Endothelial cell of umbilical vein (primary cell): ENCODE measurements around the gene DAB2IP. TPM values are rescaled to one million over a fixed set of nuclear protein-coding genes. Genes with fewer than 3 reads are reported as not detected.

Experiments
- BruUV-seq: library from RNA; stranded (reverse); fragments of 400-500 nt; replicated peaks from 2 replicates; lab custom pipeline; 2021; lab: Mats Ljungman, UMichigan
- CTCF ChIA-PET: fragments of 300-600, 350-600 bp; sonication (Branson Sonifier 250); formaldehyde crosslinking; loops from one replicate; lab custom pipeline; 2021; ENCODE audit warnings: antibody characterized with exemption, inconsistent platforms; lab: Charles Lee
- POLR2A ChIA-PET: fragments of 300-600, 350-600 bp; sonication (Branson Sonifier 250); formaldehyde crosslinking; loops from one replicate; lab custom pipeline; 2021; ENCODE audit warnings: antibody characterized with exemption, inconsistent platforms; lab: Charles Lee
- DNase-seq: peaks from one replicate; pipeline ENCODE4 v3.0.0-alpha.2; 2011; ENCODE audit warnings: low read depth, low spot score
- FAIRE-seq: peaks from 2 replicates; lab custom pipeline; 2011; peaks lifted over from hg19 to GRCh38; lab: Jason Lieb, UNC
- H2AFZ ChIP-seq: 2 replicates; pipeline ENCODE4 v1.6.0; 2012; ENCODE audit warnings: low read depth, low read length, control low read depth, inconsistent platforms
- H3K27ac ChIP-seq: 2 replicates; pipeline ENCODE4 v1.5.1; 2011; ENCODE audit warnings: low read depth, mild to moderate bottlenecking, control low read depth, low read length, moderate library complexity; ENCODE audit not compliant: insufficient read depth
- H3K27me3 ChIP-seq, 2 experiments: 2 replicates each; pipeline versions ENCODE4 v1.6.0 to v1.6.1; 2011; ENCODE audit warnings: low read length in 2 of 2, mixed read lengths in 1 of 2; ENCODE audit not compliant: control insufficient read depth in 2 of 2, insufficient read depth in 2 of 2
- H3K36me3 ChIP-seq, 2 experiments: 2 replicates in 1 of 2; 3 replicates in 1 of 2; pipeline ENCODE4 v1.5.1; 2011; ENCODE audit warnings: low read length in 2 of 2, mild to moderate bottlenecking in 1 of 2, moderate library complexity in 1 of 2; ENCODE audit not compliant: control insufficient read depth in 2 of 2, insufficient read depth in 2 of 2; ENCODE audit errors: extremely low read depth in 1 of 2
- H3K4me1 ChIP-seq: 3 replicates; pipeline ENCODE4 v1.5.1; 2011; ENCODE audit warnings: mild to moderate bottlenecking, low read length; ENCODE audit not compliant: control insufficient read depth, insufficient read depth; ENCODE audit errors: extremely low read depth
- H3K4me2 ChIP-seq: 2 replicates; pipeline ENCODE4 v1.6.1; 2011; ENCODE audit warnings: low read length, control low read depth, mixed read lengths; ENCODE audit not compliant: insufficient read depth
- H3K4me3 ChIP-seq, 3 experiments: fragments of 200-600 bp in 1 of 3; sonication (generic), shearing (Covaris generic) in 1 of 3; replicated peaks in 1 of 3; 2 replicates each; pipeline ENCODE4 v1.5.1; 2011 to 2016; ENCODE audit warnings: control low read depth in 3 of 3, low read length in 3 of 3, mild to moderate bottlenecking in 2 of 3, inconsistent platforms in 1 of 3, low read depth in 1 of 3, moderate library complexity in 1 of 3; ENCODE audit not compliant: insufficient read depth in 1 of 3
- H3K79me2 ChIP-seq: 2 replicates; pipeline ENCODE4 v1.6.0; 2012; ENCODE audit warnings: low read length, inconsistent platforms; ENCODE audit not compliant: control insufficient read depth, insufficient read depth
- H3K9ac ChIP-seq: replicated peaks from 2 replicates; pipeline ENCODE3; 2011; ENCODE audit warnings: low read length, control low read depth; ENCODE audit not compliant: insufficient read depth; ENCODE audit errors: extremely low read depth
- H3K9me1 ChIP-seq: replicated peaks from 3 replicates; pipeline ENCODE4 v1.6.0; 2011; ENCODE audit warnings: mild to moderate bottlenecking, low read length; ENCODE audit not compliant: control insufficient read depth, insufficient read depth; ENCODE audit errors: extremely low read depth
- H3K9me3 ChIP-seq: replicated peaks from 2 replicates; pipeline ENCODE4 v1.5.1; 2012; ENCODE audit warnings: low read length, inconsistent platforms; ENCODE audit not compliant: control insufficient read depth, insufficient read depth
- H4K20me1 ChIP-seq: replicated peaks from 2 replicates; pipeline ENCODE3; 2011; ENCODE audit warnings: mild to moderate bottlenecking, low read length; ENCODE audit not compliant: control insufficient read depth, insufficient read depth; ENCODE audit errors: extremely low read depth
- FOS ChIP-seq: IDR thresholded peaks from 2 replicates; pipeline ENCODE4 v1.6.1; 2011; ENCODE audit warnings: mild to moderate bottlenecking, low read length, moderate library complexity, borderline replicate concordance; ENCODE audit not compliant: insufficient read depth
- GATA2 ChIP-seq: IDR thresholded peaks from 2 replicates; pipeline ENCODE4 v1.7.0; 2011; ENCODE audit warnings: low read depth, mild to moderate bottlenecking, moderate library complexity, mixed read lengths, low read length; ENCODE audit not compliant: insufficient read length, insufficient read depth
- JUN ChIP-seq: IDR thresholded peaks from 2 replicates; pipeline ENCODE4 v1.6.1; 2011; ENCODE audit warnings: borderline replicate concordance, low read depth; ENCODE audit not compliant: insufficient read length, insufficient read depth
- MYC ChIP-seq: IDR thresholded peaks from one replicate; pipeline ENCODE4 v1.6.1; 2011; ENCODE audit warnings: mild to moderate bottlenecking, low read depth, low read length
- POLR2AphosphoS5 ChIP-seq: IDR thresholded peaks from 2 replicates; pipeline ENCODE4 v1.6.1; 2012; ENCODE audit warnings: low read depth, mild to moderate bottlenecking, control low read depth, low read length, moderate library complexity; ENCODE audit not compliant: insufficient read depth
- dilution Hi-C: fragments of 300-500 bp; cut with MboI; formaldehyde crosslinking; loops from one replicate; pipeline ENCODE4 v1.15.0; 2019; ENCODE audit warnings: low sequenced_read_pairs; ENCODE audit not compliant: extremely low pct_ligation_motif_present
- intact Hi-C: fragments of 100-400 bp; cut with micrococcal nuclease; formaldehyde crosslinking; loops from one replicate; pipeline ENCODE4 v1.10.0; 2022
- polyA plus RNA-seq, 4 experiments: library from polyadenylated mRNA; depleted of rRNA in 3 of 4; stranded (reverse) in 3 of 4; unstranded in 1 of 4; fragments of >200 nt; gene quantifications; 2 replicates each; pipeline versions ENCODE4 v1.2.1 to v1.2.3, GENCODE V29; 2011 to 2012; ENCODE audit warnings: missing spikeins in 1 of 4
- total RNA-seq: library from RNA; stranded (reverse); gene quantifications from 2 replicates; pipeline ENCODE4 v1.2.3, GENCODE V29; 2021

The DAB2IP gene
- total and polyA plus RNA-seq, 2 donors (not counting 3 experiments of a cell fraction or from before 2014, with no cell fraction given): 29.2 to 53.6 TPM

GRCh38 chr9:121765021-121765950, 113.9 kb downstream of the DAB2IP start:
- Histone ChIP-seq H3K79me2 (no peaks in the 10 kb centered on the region), H3K4me1 (peaks cover 16% of the 10 kb centered on the region), H3K4me3 (no peak overlapping the region), H3K36me3 (peaks cover 2 to 46% of the 10 kb centered on the region in 2 experiments), H3K4me2 (no peak overlapping the region), H3K9ac (no peak overlapping the region), H3K9me1 (no peaks in the 10 kb centered on the region), H3K27ac (peak overlapping the region; percentile 52), H4K20me1 (no peaks in the 10 kb centered on the region), H3K9me3 (no peaks in the 10 kb centered on the region), H3K27me3 (no peaks in the 10 kb centered on the region), H2AFZ (no peak overlapping the region)
- intact Hi-C loops: loop anchor here (1.0 kb wide), 2 partner anchors 11 to 22 kb away; no protein-coding TSS in a partner anchor
- CTCF ChIA-PET: interaction anchor here (0.9 to 1.1 kb wide), 2 partner anchors 65 to 81 kb away, joined by 3 read pairs; no protein-coding TSS in a partner anchor
- FAIRE-seq (peak; percentile 89), DNase-seq (peak; percentile 88)
- POLR2A ChIA-PET: no interaction called here
- TF ChIP-seq POLR2AphosphoS5 (peak; percentile 61), GATA2 (peak; percentile 10), FOS (peak; percentile 71), JUN (peak; percentile 64), MYC (no peak)
- dilution Hi-C loops: no loop called here
- no TSS peak for BruUV-seq
